Hepatocyte (in vitro differentiated cells): ENCODE results near the gene FCHO2.

ENCODE experiments used
- EZH2 ChIP-seq: fragments of 200-600 bp; sonication (generic); IDR thresholded peaks from 2 replicates; pipeline ENCODE4 v1.6.1; 2016; ENCODE audit warnings: antibody characterized with exemption, mild to moderate bottlenecking, borderline replicate concordance
- TF ChIP-seq, protein P1 (sequence below): fragments of 200-600 bp; sonication (generic); IDR thresholded peaks from 2 replicates; pipeline ENCODE4 v1.5.1; 2016; ENCODE audit warnings: antibody characterized with exemption, mild to moderate bottlenecking; ENCODE audit not compliant: poor library complexity

DNA sequence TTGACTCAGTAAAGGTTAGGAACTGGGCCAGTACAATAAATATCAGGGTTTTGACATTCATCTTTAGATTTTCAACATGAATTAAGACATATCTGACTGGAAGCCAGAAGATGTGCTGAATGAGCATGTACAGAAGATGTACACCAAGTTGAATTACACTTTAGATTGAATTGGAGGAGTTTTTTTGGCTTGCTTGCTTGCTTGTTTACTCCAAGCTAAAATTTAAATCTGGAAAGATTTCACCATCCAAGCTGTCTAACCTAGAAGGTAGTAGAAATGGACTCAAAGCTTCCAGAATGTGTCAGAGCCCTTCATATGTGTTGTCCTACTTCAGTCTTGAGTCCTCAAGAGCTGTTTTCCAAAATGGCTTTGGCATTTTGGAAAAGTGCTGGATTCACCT, 49.0 kb upstream of the FCHO2 start:
- TF ChIP-seq, protein P1, sequence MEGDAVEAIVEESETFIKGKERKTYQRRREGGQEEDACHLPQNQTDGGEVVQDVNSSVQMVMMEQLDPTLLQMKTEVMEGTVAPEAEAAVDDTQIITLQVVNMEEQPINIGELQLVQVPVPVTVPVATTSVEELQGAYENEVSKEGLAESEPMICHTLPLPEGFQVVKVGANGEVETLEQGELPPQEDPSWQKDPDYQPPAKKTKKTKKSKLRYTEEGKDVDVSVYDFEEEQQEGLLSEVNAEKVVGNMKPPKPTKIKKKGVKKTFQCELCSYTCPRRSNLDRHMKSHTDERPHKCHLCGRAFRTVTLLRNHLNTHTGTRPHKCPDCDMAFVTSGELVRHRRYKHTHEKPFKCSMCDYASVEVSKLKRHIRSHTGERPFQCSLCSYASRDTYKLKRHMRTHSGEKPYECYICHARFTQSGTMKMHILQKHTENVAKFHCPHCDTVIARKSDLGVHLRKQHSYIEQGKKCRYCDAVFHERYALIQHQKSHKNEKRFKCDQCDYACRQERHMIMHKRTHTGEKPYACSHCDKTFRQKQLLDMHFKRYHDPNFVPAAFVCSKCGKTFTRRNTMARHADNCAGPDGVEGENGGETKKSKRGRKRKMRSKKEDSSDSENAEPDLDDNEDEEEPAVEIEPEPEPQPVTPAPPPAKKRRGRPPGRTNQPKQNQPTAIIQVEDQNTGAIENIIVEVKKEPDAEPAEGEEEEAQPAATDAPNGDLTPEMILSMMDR: no peak
- TF ChIP-seq EZH2: no peak
